Upper lobe of right lung (tissue), 1 donor: ENCODE results near the gene HSP90AB1. TPM values are rescaled to one million over a fixed set of nuclear protein-coding genes. Genes with fewer than 3 reads are reported as not detected.

ENCODE experiments used
- ATAC-seq: fragments of 200-7000 bp; cut with Tn5 transposase; one replicate; pipeline ENCODE4 v1.9.1; 2020; ENCODE audit warnings: mild to moderate bottlenecking, moderate library complexity
- DNase-seq: peaks from one replicate; pipeline ENCODE4 v3.0.0-alpha.2; 2020
- H3K27ac ChIP-seq: fragments of 200-600 bp; one replicate; pipeline ENCODE4 v1.8.0; 2022
- H3K27me3 ChIP-seq: fragments of 200-600 bp; one replicate; pipeline ENCODE4 v1.8.0; 2022; ENCODE audit warnings: mild to moderate bottlenecking
- H3K36me3 ChIP-seq: fragments of 200-600 bp; one replicate; pipeline ENCODE4 v1.8.0; 2022
- H3K4me1 ChIP-seq: fragments of 200-600 bp; one replicate; pipeline ENCODE4 v1.8.0; 2022
- H3K4me3 ChIP-seq: fragments of 200-600 bp; one replicate; pipeline ENCODE4 v1.8.0; 2022; ENCODE audit warnings: mild to moderate bottlenecking
- H3K9me3 ChIP-seq: fragments of 200-600 bp; one replicate; pipeline ENCODE4 v1.8.0; 2022
- intact Hi-C: fragments of 100-400 bp; cut with DNase I; formaldehyde crosslinking; loops from one replicate; pipeline ENCODE4 v1.11.0; 2022
- total RNA-seq: library from RNA; stranded (reverse); fragmentation: NEBNext Ultra II Directional; extraction: Animal tissue kit (Norgen Biotek cat#: 25700); gene quantifications from one replicate; pipeline ENCODE4 v1.2.1, GENCODE V29; 2021
- TF ChIP-seq, protein P1 (sequence below): fragments of 200-600 bp; IDR thresholded peaks from one replicate; pipeline ENCODE4 v1.8.0; 2022; ENCODE audit warnings: antibody characterized with exemption
- donor health status: DM: no; HTN: yes; CAD: no; lungs with severe emphysema.

HSP90AB1 gene
- total RNA-seq, 1 donor from 2014 or later, result 660 TPM

DNA sequence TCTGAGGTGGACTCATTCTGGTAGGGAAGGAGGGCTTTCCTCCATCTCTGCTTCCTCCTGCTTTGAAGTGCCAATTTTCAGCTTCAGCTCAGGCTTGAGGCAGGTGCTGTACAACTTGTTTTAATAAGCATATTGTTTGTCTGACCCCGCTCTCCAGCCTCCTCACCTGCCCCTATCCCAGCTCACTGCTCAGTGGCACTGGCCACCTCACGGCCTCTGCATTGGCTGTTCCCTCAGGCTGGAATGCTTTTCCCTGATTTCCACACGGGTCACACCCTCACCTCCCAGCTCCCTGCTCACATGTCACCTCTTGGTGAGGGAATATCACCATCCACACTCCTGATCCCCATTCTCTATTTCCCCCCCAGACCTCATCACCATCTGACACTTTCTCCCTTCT is 52.0 kb downstream of the HSP90AB1 start:
- intact Hi-C loops, result no loop called here
- Histone ChIP-seq H3K36me3 (peaks cover 22% of the 10 kb centered on the region), H3K27ac (no peak overlapping the region), H3K4me3 (no peak overlapping the region), H3K9me3 (no peaks in the 10 kb centered on the region), H3K4me1 (peaks cover 10% of the 10 kb centered on the region), H3K27me3 (peaks cover 47% of the 10 kb centered on the region)
- DNase-seq (no peak), ATAC-seq (no peak)
- TF ChIP-seq, protein P1, sequence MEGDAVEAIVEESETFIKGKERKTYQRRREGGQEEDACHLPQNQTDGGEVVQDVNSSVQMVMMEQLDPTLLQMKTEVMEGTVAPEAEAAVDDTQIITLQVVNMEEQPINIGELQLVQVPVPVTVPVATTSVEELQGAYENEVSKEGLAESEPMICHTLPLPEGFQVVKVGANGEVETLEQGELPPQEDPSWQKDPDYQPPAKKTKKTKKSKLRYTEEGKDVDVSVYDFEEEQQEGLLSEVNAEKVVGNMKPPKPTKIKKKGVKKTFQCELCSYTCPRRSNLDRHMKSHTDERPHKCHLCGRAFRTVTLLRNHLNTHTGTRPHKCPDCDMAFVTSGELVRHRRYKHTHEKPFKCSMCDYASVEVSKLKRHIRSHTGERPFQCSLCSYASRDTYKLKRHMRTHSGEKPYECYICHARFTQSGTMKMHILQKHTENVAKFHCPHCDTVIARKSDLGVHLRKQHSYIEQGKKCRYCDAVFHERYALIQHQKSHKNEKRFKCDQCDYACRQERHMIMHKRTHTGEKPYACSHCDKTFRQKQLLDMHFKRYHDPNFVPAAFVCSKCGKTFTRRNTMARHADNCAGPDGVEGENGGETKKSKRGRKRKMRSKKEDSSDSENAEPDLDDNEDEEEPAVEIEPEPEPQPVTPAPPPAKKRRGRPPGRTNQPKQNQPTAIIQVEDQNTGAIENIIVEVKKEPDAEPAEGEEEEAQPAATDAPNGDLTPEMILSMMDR, result no peak

DNA sequence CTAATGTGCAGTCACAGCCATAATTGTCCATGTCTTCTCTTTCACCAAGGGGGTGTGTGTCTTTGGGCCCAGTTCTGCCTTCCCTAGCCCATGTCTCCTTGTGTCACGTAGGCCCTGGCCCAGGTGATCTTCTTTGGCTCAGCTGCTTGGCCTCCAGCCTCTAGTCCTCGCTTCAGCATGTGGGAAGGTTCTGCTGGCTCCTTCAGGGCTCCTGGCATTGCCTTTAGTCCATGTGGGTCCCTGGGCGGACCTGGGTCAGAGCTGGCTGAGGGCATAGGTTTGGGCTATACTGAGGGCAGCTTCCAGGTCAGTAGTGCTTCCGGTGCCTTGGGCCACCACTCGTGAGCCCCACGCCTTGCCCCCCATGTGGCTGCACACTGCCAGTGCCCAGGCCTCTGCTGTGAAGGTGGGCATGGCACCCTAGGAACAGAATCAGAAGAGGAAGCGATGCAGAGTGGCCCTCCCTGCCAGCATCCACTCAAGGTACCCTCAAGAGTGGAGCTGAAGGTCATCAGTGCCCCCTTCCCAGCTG is 53.5 kb downstream of the HSP90AB1 start:
- ATAC-seq (no peak), DNase-seq (no peak)
- Histone ChIP-seq H3K4me1 (peaks cover 10% of the 10 kb centered on the region), H3K9me3 (no peaks in the 10 kb centered on the region), H3K27me3 (peaks cover 33% of the 10 kb centered on the region), H3K4me3 (no peak overlapping the region), H3K36me3 (peaks cover 37% of the 10 kb centered on the region), H3K27ac (no peak overlapping the region)
- TF ChIP-seq, protein P1, result no peak
- intact Hi-C loops, result no loop called here

DNA sequence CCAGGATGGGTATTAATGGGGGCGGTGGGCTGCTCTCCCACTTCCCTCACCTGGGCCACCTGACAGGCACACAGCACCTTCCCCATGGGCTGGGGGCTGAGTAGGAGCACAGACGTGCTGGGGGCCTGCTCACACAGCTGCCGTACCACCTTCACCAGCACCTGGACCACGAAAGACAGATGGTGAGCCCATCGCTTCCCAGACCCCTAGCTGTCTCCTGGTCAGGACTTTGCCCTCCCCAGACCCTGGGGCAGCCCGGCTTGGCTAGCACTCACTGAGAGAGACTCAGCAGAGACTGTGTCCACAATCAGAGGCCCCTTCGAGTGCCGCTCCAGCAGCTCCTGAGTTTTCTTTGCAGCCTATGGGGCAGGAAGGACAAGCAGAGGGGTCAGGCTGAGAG is 54.2 kb downstream of the HSP90AB1 start:
- Histone ChIP-seq H3K9me3 (no peaks in the 10 kb centered on the region), H3K36me3 (peaks cover 44% of the 10 kb centered on the region), H3K4me3 (no peak overlapping the region), H3K27me3 (peaks cover 26% of the 10 kb centered on the region), H3K4me1 (peaks cover 10% of the 10 kb centered on the region), H3K27ac (no peak overlapping the region)
- DNase-seq (no peak), ATAC-seq (no peak)
- intact Hi-C loops, result no loop called here
- TF ChIP-seq, protein P1, result no peak

DNA sequence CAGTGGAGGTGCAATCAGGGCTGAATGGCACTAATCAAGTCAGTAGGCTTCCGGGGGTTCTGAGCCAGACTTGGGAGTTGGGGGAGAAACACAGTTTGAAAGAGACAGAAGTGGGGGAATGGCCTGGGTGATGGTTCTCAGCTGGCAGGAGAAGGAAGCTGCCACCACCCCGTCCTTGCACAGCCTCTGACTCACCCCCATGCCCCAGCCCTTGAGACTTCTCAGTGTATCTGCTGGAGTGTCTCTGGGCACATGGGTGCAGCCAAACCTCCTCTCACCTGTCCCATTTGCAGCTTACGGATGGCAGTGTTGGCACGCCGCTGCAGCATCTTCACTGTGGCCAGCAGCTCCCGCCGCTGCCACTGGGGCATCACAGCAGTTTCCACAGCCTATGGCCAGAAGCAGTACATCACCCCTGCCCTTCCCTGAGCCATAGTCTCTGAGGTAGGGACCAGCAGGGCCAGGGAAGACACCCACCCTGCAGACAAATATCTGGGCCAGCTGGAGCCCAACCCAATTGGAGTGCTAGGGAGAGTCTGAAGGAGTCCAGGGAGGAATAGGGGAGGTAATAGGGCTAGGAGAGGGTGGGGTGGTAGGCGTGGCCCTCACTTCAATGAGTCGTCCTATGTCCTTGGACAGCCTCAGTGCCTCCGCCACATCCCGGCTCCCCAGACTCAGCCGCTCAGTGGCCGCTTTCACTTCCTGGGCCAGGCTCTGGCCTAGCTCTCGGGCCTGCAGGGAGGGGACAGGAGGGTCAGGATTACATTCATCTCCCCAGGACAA is 55.1 kb downstream of the HSP90AB1 start:
- no peaks in the 10 kb centered on the region for H3K9me3 ChIP-seq
- H3K4me3 ChIP-seq, result no peak overlapping the region
- peaks cover 10% of the 10 kb centered on the region for H3K4me1 ChIP-seq
- H3K36me3 ChIP-seq, result peaks cover 51% of the 10 kb centered on the region
- DNase-seq (no peak), ATAC-seq (no peak)
- intact Hi-C loops, result no loop called here
- TF ChIP-seq, protein P1, result no peak
- peaks cover 17% of the 10 kb centered on the region for H3K27me3 ChIP-seq
- H3K27ac ChIP-seq, result no peak overlapping the region

DNA sequence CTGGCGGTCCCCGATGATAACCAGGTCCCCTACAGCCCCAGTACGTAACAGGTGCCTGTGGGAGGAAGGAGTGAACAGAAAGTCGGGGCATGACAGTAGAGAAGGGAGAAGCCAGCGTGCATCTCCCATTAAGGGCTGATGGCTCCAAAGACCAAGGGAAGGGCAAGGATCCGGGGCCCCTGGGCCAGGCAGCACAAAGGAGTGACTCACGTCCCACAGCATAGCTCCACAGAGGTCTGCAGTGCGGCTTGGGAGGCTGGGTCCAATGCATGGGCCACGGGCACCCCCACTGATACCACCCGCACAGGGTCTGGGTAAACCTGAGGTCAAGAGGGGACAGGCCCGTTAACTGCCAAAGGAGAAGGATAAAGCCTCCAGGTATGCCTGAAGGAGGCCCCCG is 56.0 kb downstream of the HSP90AB1 start:
- TF ChIP-seq, protein P1, result no peak
- Histone ChIP-seq H3K9me3 (no peaks in the 10 kb centered on the region), H3K4me3 (no peak overlapping the region), H3K36me3 (peaks cover 56% of the 10 kb centered on the region), H3K27ac (no peak overlapping the region), H3K27me3 (peaks cover 8% of the 10 kb centered on the region), H3K4me1 (peaks cover 1% of the 10 kb centered on the region)
- ATAC-seq, result no peak
- DNase-seq, result no peak
- intact Hi-C loops, result no loop called here

Other genes with a start within 250 kb of the HSP90AB1 start
- gene MRPL14, start 119.6 kb upstream of the HSP90AB1 start, total RNA-seq, result 94.1 TPM
- 119 TPM for gene TMEM63B, start 119.5 kb upstream of the HSP90AB1 start, total RNA-seq
- 1.6 TPM for gene CAPN11, start 88.3 kb upstream of the HSP90AB1 start, total RNA-seq
- gene MYMX, start 30.2 kb upstream of the HSP90AB1 start, total RNA-seq, result 0.52 TPM
- gene SLC29A1, start 23.5 kb upstream of the HSP90AB1 start, total RNA-seq, result 59.8 TPM
- gene SLC35B2, start 10.4 kb downstream of the HSP90AB1 start, total RNA-seq, result 32.3 TPM
- gene NFKBIE, start 18.4 kb downstream of the HSP90AB1 start, total RNA-seq, result 7.1 TPM
- not detected for gene TMEM151B, start 23.3 kb downstream of the HSP90AB1 start, total RNA-seq
- gene AARS2, start 66.2 kb downstream of the HSP90AB1 start, total RNA-seq, result 11.8 TPM
- not detected for gene SPATS1, start 95.5 kb downstream of the HSP90AB1 start, total RNA-seq
- gene CDC5L, start 140.6 kb downstream of the HSP90AB1 start, total RNA-seq, result 17.8 TPM